H1 (cell line): ENCODE data around the gene PXDC1. TPM values are rescaled to one million over a fixed set of nuclear protein-coding genes. Genes with fewer than 3 reads are reported as not detected.

Experiments used
- CBX8 ChIP-seq: fragments of 300-800, 300-1000 bp; sonication (generic); IDR thresholded peaks from 2 replicates; pipeline ENCODE4 v1.7.1; 2016; ENCODE audit warnings: low read depth, low read length, borderline replicate concordance
- EGR1 ChIP-seq: IDR thresholded peaks from 2 replicates; pipeline ENCODE4 v1.6.1; 2011; ENCODE audit warnings: low read depth, low read length, borderline replicate concordance
- EP300 ChIP-seq, 2 experiments: IDR thresholded peaks; 1 replicate in 1 of 2; 2 replicates in 1 of 2; pipeline ENCODE4 v1.6.1; 2011 to 2012; ENCODE audit warnings: low read depth in 2 of 2, low read length in 2 of 2, mild to moderate bottlenecking in 2 of 2, borderline replicate concordance in 1 of 2, inconsistent platforms in 1 of 2, moderate library complexity in 1 of 2
- polyA plus RNA-seq, 7 experiments: library from polyadenylated mRNA; depleted of rRNA in 3 of 7; stranded (reverse) in 5 of 7; unstranded in 2 of 7; fragments of >200 nt in 5 of 7; fragments of 200-250 nt in 2 of 7; gene quantifications; 1 replicate in 5 of 7; 2 replicates in 1 of 7; 4 replicates in 1 of 7; pipeline versions ENCODE4 v1.2.1 to v1.2.3, GENCODE V29; 2011 to 2013; ENCODE audit warnings: missing spikeins in 2 of 7, mixed read lengths in 2 of 7
- total RNA-seq: library from RNA; stranded (reverse); fragmentation: NEBNext Ultra II Directional; extraction: Animal tissue kit (Norgen Biotek cat#: 25700); gene quantifications from 2 replicates; pipeline ENCODE4 v1.2.1, GENCODE V29; 2021
- TF ChIP-seq, protein P1 (sequence below): fragments of 300-600 bp; sonication (generic); IDR thresholded peaks from 2 replicates; pipeline ENCODE4 v1.7.1; 2012; ENCODE audit warnings: low read length, moderate library complexity, mild to moderate bottlenecking, inconsistent platforms; ENCODE audit not compliant: insufficient replicate concordance
- TF ChIP-seq, protein P2 (sequence below), 3 experiments: IDR thresholded peaks; 1 replicate in 2 of 3; 2 replicates in 1 of 3; pipeline versions ENCODE4 v1.5.1 to v1.6.1; 2011; ENCODE audit warnings: low read length in 3 of 3, mild to moderate bottlenecking in 3 of 3, inconsistent platforms in 2 of 3, low read depth in 1 of 3, moderate library complexity in 1 of 3; ENCODE audit not compliant: insufficient read depth in 1 of 3; ENCODE audit errors: control extremely low read depth in 1 of 3

PXDC1 gene
- total and polyA plus RNA-seq, 2 of the 8 experiments (the other 6 are each of a cell fraction or from before 2014, with no cell fraction given) = 1.7 to 2.0 TPM

DNA sequence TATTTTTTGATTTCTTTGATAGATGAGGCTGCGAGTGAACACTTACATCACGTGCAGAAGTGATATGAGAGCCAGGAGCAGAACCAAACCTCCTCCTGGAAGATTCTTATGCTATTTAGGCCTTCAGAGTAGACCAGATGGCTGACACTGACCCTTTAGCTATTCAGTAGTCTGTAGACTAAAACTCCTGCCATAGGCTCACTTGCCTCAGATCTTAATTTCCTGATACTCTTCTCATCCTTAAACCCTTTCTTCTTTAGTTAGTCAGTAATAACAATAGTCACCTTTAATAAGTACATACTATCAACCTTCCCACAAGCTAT, 45.2 kb upstream of the PXDC1 start (continued):
- TF ChIP-seq, protein P1, sequence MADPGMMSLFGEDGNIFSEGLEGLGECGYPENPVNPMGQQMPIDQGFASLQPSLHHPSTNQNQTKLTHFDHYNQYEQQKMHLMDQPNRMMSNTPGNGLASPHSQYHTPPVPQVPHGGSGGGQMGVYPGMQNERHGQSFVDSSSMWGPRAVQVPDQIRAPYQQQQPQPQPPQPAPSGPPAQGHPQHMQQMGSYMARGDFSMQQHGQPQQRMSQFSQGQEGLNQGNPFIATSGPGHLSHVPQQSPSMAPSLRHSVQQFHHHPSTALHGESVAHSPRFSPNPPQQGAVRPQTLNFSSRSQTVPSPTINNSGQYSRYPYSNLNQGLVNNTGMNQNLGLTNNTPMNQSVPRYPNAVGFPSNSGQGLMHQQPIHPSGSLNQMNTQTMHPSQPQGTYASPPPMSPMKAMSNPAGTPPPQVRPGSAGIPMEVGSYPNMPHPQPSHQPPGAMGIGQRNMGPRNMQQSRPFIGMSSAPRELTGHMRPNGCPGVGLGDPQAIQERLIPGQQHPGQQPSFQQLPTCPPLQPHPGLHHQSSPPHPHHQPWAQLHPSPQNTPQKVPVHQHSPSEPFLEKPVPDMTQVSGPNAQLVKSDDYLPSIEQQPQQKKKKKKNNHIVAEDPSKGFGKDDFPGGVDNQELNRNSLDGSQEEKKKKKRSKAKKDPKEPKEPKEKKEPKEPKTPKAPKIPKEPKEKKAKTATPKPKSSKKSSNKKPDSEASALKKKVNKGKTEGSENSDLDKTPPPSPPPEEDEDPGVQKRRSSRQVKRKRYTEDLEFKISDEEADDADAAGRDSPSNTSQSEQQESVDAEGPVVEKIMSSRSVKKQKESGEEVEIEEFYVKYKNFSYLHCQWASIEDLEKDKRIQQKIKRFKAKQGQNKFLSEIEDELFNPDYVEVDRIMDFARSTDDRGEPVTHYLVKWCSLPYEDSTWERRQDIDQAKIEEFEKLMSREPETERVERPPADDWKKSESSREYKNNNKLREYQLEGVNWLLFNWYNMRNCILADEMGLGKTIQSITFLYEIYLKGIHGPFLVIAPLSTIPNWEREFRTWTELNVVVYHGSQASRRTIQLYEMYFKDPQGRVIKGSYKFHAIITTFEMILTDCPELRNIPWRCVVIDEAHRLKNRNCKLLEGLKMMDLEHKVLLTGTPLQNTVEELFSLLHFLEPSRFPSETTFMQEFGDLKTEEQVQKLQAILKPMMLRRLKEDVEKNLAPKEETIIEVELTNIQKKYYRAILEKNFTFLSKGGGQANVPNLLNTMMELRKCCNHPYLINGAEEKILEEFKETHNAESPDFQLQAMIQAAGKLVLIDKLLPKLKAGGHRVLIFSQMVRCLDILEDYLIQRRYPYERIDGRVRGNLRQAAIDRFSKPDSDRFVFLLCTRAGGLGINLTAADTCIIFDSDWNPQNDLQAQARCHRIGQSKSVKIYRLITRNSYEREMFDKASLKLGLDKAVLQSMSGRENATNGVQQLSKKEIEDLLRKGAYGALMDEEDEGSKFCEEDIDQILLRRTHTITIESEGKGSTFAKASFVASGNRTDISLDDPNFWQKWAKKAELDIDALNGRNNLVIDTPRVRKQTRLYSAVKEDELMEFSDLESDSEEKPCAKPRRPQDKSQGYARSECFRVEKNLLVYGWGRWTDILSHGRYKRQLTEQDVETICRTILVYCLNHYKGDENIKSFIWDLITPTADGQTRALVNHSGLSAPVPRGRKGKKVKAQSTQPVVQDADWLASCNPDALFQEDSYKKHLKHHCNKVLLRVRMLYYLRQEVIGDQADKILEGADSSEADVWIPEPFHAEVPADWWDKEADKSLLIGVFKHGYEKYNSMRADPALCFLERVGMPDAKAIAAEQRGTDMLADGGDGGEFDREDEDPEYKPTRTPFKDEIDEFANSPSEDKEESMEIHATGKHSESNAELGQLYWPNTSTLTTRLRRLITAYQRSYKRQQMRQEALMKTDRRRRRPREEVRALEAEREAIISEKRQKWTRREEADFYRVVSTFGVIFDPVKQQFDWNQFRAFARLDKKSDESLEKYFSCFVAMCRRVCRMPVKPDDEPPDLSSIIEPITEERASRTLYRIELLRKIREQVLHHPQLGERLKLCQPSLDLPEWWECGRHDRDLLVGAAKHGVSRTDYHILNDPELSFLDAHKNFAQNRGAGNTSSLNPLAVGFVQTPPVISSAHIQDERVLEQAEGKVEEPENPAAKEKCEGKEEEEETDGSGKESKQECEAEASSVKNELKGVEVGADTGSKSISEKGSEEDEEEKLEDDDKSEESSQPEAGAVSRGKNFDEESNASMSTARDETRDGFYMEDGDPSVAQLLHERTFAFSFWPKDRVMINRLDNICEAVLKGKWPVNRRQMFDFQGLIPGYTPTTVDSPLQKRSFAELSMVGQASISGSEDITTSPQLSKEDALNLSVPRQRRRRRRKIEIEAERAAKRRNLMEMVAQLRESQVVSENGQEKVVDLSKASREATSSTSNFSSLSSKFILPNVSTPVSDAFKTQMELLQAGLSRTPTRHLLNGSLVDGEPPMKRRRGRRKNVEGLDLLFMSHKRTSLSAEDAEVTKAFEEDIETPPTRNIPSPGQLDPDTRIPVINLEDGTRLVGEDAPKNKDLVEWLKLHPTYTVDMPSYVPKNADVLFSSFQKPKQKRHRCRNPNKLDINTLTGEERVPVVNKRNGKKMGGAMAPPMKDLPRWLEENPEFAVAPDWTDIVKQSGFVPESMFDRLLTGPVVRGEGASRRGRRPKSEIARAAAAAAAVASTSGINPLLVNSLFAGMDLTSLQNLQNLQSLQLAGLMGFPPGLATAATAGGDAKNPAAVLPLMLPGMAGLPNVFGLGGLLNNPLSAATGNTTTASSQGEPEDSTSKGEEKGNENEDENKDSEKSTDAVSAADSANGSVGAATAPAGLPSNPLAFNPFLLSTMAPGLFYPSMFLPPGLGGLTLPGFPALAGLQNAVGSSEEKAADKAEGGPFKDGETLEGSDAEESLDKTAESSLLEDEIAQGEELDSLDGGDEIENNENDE = no peak
- TF ChIP-seq EGR1 (no peak), EP300 (IDR thresholded peaks at IDR 0.05; ENCODE audit: borderline replicate concordance in 1 of 2, low read depth in 2 of 2, low read length in 2 of 2) (no peak), CBX8 (no peak)
- TF ChIP-seq, protein P2, sequence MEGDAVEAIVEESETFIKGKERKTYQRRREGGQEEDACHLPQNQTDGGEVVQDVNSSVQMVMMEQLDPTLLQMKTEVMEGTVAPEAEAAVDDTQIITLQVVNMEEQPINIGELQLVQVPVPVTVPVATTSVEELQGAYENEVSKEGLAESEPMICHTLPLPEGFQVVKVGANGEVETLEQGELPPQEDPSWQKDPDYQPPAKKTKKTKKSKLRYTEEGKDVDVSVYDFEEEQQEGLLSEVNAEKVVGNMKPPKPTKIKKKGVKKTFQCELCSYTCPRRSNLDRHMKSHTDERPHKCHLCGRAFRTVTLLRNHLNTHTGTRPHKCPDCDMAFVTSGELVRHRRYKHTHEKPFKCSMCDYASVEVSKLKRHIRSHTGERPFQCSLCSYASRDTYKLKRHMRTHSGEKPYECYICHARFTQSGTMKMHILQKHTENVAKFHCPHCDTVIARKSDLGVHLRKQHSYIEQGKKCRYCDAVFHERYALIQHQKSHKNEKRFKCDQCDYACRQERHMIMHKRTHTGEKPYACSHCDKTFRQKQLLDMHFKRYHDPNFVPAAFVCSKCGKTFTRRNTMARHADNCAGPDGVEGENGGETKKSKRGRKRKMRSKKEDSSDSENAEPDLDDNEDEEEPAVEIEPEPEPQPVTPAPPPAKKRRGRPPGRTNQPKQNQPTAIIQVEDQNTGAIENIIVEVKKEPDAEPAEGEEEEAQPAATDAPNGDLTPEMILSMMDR (IDR thresholded peaks at IDR 0.05; ENCODE audit: control extremely low read depth in 1 of 3, insufficient read depth in 1 of 3, low read depth in 1 of 3, low read length in 3 of 3) = no peak
- TF ChIP-seq, all 59 proteins: peak for 0
